Breast epithelium (tissue), 3 donors: ENCODE data around the gene NDUFB8.

Experiments used
- CTCF ChIP-seq, 3 donors: fragments of 450-650 bp; IDR thresholded peaks; one replicate each; pipeline ENCODE4 v1.5.1; 2016 to 2017; ENCODE audit warnings: antibody characterized with exemption in 3 of 3, mild to moderate bottlenecking in 3 of 3, moderate library complexity in 3 of 3
- POLR2A ChIP-seq: fragments of 450-650 bp; IDR thresholded peaks from one replicate; pipeline ENCODE4 v1.6.1; 2016; ENCODE audit warnings: antibody characterized with exemption, mild to moderate bottlenecking, moderate library complexity
- POLR2AphosphoS5 ChIP-seq, 3 donors: sonication (generic); formaldehyde crosslinking; IDR thresholded peaks; one replicate each; pipeline ENCODE4 v1.6.1; 2017; ENCODE audit warnings: antibody characterized with exemption in 3 of 3

- TF ChIP-seq POLR2A (no peak), CTCF (IDR thresholded peaks at IDR 0.05) (no peak), POLR2AphosphoS5 (IDR thresholded peaks at IDR 0.05) (no peak)
Observed at GRCh38 chr10:100507357-100507732, 22.3 kb downstream of the NDUFB8 start.
